Karpas-422 (cell line): ENCODE measurements around the gene EVA1A. TPM values are rescaled to one million over a fixed set of nuclear protein-coding genes. Genes with fewer than 3 reads are reported as not detected.

Experiments used
- DNase-seq: peaks from one replicate; pipeline ENCODE4 v3.0.0-alpha.2; 2015
- H2AFZ ChIP-seq: fragments of 200-600 bp; sonication (generic); 2 replicates; pipeline ENCODE4 v1.6.1; 2014; ENCODE audit warnings: antibody characterized with exemption, low read length, mixed read lengths
- H3K27ac ChIP-seq: fragments of 200-600 bp; sonication (generic); 2 replicates; pipeline ENCODE4 v1.5.1; 2014; ENCODE audit warnings: mild to moderate bottlenecking, low read length, moderate library complexity
- H3K27me3 ChIP-seq: fragments of 200-600 bp; sonication (generic); 2 replicates; pipeline ENCODE4 v1.6.1; 2014; ENCODE audit warnings: low read length, mixed read lengths
- H3K36me3 ChIP-seq: fragments of 200-600 bp; sonication (generic); 2 replicates; pipeline ENCODE4 v1.6.1; 2014; ENCODE audit warnings: low read length, mixed read lengths; ENCODE audit not compliant: insufficient read depth
- H3K4me1 ChIP-seq: fragments of 200-600 bp; sonication (generic); 2 replicates; pipeline ENCODE4 v1.6.1; 2014; ENCODE audit warnings: mild to moderate bottlenecking, low read length, mixed read lengths
- H3K4me2 ChIP-seq: fragments of 200-600 bp; sonication (generic); 2 replicates; pipeline ENCODE4 v1.6.1; 2014; ENCODE audit warnings: low read length, low read depth, mild to moderate bottlenecking; ENCODE audit not compliant: poor library complexity, severe bottlenecking
- H3K4me3 ChIP-seq: fragments of 200-600 bp; sonication (generic); 2 replicates; pipeline ENCODE4 v1.5.1; 2014; ENCODE audit warnings: mild to moderate bottlenecking, antibody characterized with exemption, low read length, mixed read lengths
- H3K79me2 ChIP-seq: fragments of 200-600 bp; sonication (generic); 2 replicates; pipeline ENCODE4 v1.6.1; 2014; ENCODE audit warnings: mild to moderate bottlenecking, low read length, mixed read lengths
- H3K9ac ChIP-seq: fragments of 200-600 bp; sonication (generic); 2 replicates; pipeline ENCODE4 v1.6.0; 2014; ENCODE audit warnings: low read length
- H3K9me2 ChIP-seq: fragments of 200-600 bp; sonication (generic), shearing (Covaris generic); replicated peaks from 2 replicates; pipeline ENCODE4 v1.6.0; 2014; ENCODE audit warnings: mild to moderate bottlenecking, low read length, moderate library complexity; ENCODE audit not compliant: insufficient read depth
- H3K9me3 ChIP-seq: fragments of 300-700, 200-600 bp; sonication (generic); 2 replicates; pipeline ENCODE4 v1.6.1; 2014; ENCODE audit warnings: low read length, mixed read lengths
- H4K20me1 ChIP-seq: fragments of 200-600 bp; sonication (generic); 2 replicates; pipeline ENCODE4 v1.6.1; 2014; ENCODE audit warnings: mild to moderate bottlenecking, antibody characterized with exemption, low read length, low read depth; ENCODE audit not compliant: insufficient read depth
- total RNA-seq: library from RNA; depleted of rRNA; stranded (reverse); fragments of >200 nt; shearing (Covaris generic); gene quantifications from 2 replicates; pipeline ENCODE4 v1.2.3, GENCODE V29; 2014; ENCODE audit warnings: low replicate concordance

The EVA1A gene
- total RNA-seq, 1 experiment from 2014 or later: not detected

DNA sequence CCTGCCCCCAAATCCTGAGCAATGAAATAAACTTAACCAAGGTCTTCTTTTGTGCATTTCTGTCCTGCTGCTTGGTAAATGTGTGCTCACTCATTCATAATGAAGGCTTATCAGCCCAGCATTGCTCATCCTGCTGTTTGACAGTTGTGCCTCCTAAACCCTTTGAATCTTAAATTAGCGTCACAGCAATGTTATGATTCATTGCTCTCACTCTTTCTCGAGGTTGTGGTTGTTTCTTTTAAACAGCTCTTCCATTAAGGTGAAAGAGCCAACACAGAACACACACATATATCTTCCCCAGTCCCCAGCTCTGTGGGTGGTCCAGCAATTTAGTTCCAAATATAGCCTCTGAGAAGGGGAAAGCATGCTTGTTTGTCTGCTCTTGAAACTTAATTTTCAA, 84.0 kb downstream of the EVA1A start:
- Histone ChIP-seq H3K27me3 (no peaks in the 10 kb centered on the region), H4K20me1 (no peaks in the 10 kb centered on the region), H3K4me3 (no peak overlapping the region), H3K36me3 (no peaks in the 10 kb centered on the region), H3K9ac (no peak overlapping the region), H3K9me3 (no peaks in the 10 kb centered on the region), H3K4me1 (no peaks in the 10 kb centered on the region), H3K79me2 (no peaks in the 10 kb centered on the region), H3K4me2 (no peak overlapping the region), H3K9me2 (no peaks in the 10 kb centered on the region), H2AFZ (no peak overlapping the region), H3K27ac (no peak overlapping the region)
- DNase-seq: no peak

DNA sequence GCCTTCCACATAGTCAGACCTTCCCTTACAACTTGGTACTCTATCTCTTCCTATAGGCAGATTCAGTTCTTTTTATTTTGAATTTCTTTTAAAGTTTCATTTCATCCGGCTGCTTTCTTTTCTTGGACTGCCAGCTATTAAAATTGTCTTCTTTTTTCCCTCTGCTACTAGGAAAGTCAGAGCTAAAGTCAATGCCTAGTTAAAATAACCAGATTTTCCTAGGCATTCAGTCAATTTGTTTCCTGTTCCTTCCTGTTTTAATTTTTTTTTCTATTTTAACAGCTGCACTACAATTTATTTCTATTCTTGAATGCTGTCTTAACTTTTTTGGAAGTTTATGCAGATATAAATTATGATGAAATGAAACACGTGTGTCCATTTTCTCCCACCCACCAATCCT, 84.8 kb downstream of the EVA1A start:
- no peak overlapping the region for H3K9ac ChIP-seq
- no peak overlapping the region for H2AFZ ChIP-seq
- no peak for DNase-seq
- H3K79me2 ChIP-seq: no peaks in the 10 kb centered on the region
- no peaks in the 10 kb centered on the region for H3K4me1 ChIP-seq
- no peak overlapping the region for H3K27ac ChIP-seq
- H3K9me3 ChIP-seq: no peaks in the 10 kb centered on the region
- H3K9me2 ChIP-seq: no peaks in the 10 kb centered on the region
- no peak overlapping the region for H3K4me3 ChIP-seq
- no peaks in the 10 kb centered on the region for H3K36me3 ChIP-seq
- no peak overlapping the region for H3K4me2 ChIP-seq
- no peaks in the 10 kb centered on the region for H4K20me1 ChIP-seq
- no peaks in the 10 kb centered on the region for H3K27me3 ChIP-seq

DNA sequence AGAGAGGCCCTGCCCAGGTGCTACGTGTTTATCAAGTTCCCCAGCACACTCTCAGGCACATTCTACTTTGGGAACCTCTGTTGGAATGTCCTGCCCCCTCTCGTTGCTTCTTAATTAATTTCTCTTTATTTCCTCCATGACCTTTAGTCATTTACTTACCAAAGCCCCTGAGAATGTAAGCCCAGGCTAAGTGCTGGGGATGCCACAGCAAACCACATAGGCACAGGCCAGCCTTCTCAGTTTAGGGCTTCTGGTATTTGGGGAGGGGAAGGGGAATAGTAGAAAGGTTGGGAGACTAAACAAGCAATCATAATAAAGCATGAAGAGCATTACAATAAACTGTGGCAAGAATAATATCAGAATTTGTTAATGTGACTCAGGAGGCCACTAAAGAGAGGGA, 85.7 kb downstream of the EVA1A start:
- Histone ChIP-seq H3K9me2 (no peaks in the 10 kb centered on the region), H3K4me1 (no peaks in the 10 kb centered on the region), H3K36me3 (no peaks in the 10 kb centered on the region), H3K27ac (no peak overlapping the region), H4K20me1 (no peaks in the 10 kb centered on the region), H3K9me3 (no peaks in the 10 kb centered on the region), H3K4me3 (no peak overlapping the region), H3K27me3 (no peaks in the 10 kb centered on the region), H3K79me2 (no peaks in the 10 kb centered on the region), H3K9ac (no peak overlapping the region), H2AFZ (no peak overlapping the region), H3K4me2 (no peak overlapping the region)
- DNase-seq: no peak

DNA sequence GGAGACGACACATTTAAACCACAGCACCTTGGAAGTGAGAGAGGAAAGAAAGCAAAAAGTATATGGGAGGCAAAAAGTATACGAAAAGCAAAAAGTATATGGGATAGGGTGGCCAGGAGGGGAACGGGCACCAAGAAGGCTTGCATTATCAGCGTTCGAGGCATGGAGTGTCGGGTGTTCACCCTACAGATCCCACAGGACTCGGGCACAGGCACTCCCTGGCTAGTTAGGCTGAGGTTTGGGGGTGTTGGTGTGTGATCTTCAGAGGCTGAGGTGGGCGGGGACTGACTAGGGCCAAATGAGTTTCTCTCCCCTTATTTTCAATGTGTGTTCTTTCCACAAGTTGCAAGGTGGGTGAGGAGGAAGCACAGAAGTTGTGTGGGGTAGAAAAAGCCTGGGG, 86.6 kb downstream of the EVA1A start:
- H3K4me2 ChIP-seq: no peak overlapping the region
- no peaks in the 10 kb centered on the region for H3K79me2 ChIP-seq
- no peaks in the 10 kb centered on the region for H3K27me3 ChIP-seq
- no peak overlapping the region for H3K9ac ChIP-seq
- H3K9me3 ChIP-seq: no peaks in the 10 kb centered on the region
- no peaks in the 10 kb centered on the region for H3K9me2 ChIP-seq
- H3K4me1 ChIP-seq: no peaks in the 10 kb centered on the region
- H2AFZ ChIP-seq: no peak overlapping the region
- H3K4me3 ChIP-seq: no peak overlapping the region
- H3K27ac ChIP-seq: no peak overlapping the region
- H4K20me1 ChIP-seq: no peaks in the 10 kb centered on the region
- H3K36me3 ChIP-seq: no peaks in the 10 kb centered on the region
- DNase-seq: no peak

DNA sequence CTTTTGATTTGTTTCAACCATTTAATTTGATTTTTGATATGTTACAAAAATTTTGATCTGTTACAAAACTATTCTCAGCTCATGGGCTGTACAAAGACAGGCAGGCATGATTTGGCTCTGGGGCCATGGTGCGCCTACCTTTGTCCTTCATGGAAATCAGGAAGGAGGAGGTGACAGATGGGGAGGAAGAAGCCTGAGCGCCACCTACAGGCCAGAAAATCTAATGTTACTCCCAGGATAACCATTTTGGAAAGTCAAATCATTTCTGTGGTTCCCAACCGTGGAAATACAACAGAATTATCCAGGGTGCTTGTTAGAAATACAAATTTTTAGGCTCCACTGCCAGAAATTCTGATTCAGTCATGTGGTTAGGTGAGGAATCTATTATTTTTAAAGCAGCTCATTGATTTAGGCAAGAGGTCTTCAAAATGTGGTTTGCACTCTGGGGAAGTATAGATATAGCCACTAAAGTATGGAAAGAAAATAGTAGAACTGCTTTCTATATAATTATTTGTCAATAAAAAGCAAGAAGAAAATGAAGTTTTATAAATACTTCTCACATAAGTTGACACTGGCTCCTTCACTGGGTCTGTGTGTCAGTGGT, 93.9 kb downstream of the EVA1A start:
- Histone ChIP-seq H3K9ac (no peak overlapping the region), H2AFZ (no peak overlapping the region), H3K27ac (no peak overlapping the region), H3K4me1 (peaks cover 21% of the 10 kb centered on the region), H3K79me2 (no peaks in the 10 kb centered on the region), H3K9me2 (no peaks in the 10 kb centered on the region), H3K4me3 (no peak overlapping the region), H3K27me3 (0 out of 2 replicates have a peak, but pooled peaks cover 2% of the 10 kb centered on the region), H3K4me2 (no peak overlapping the region), H4K20me1 (no peaks in the 10 kb centered on the region), H3K9me3 (no peaks in the 10 kb centered on the region), H3K36me3 (no peaks in the 10 kb centered on the region)
- peak; percentile 84 for DNase-seq

DNA sequence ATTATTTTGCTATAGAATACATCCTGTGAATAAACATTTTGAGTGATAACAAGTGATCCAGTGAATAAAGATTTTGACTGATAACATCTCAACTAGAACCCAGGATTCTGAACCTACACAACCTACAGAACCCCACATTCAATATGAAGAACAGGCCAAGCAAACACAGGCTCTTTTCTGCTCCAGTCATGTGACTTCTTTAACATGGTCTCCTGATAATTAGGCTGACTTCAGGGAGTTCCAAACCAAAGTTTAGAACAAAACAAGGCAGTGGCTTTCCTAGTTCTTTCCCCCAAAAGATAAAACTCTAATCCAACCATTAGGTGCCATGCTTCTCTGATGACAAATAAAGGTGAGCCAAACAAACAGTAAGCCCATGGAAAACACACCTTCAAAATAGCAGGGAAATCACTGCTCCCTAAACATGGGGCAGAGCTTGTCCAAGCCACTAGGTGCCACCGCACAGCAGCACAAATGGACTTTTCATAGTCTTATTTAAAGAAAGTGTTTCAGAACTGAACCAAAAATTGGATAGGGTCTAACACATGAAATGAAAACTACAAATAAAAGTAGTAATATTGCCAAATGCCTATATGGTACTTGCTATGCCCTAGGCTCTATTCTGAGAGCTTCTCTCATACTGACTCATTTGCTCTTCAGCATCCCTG, 95.3 kb downstream of the EVA1A start:
- DNase-seq: no peak
- no peak overlapping the region for H3K9ac ChIP-seq
- no peaks in the 10 kb centered on the region for H3K79me2 ChIP-seq
- no peak overlapping the region for H3K4me2 ChIP-seq
- H3K27me3 ChIP-seq: 0 out of 2 replicates have a peak, but pooled peaks cover 2% of the 10 kb centered on the region
- no peak overlapping the region for H3K4me3 ChIP-seq
- peaks cover 21% of the 10 kb centered on the region for H3K4me1 ChIP-seq
- H4K20me1 ChIP-seq: no peaks in the 10 kb centered on the region
- no peaks in the 10 kb centered on the region for H3K36me3 ChIP-seq
- H3K9me3 ChIP-seq: no peaks in the 10 kb centered on the region
- H3K27ac ChIP-seq: no peak overlapping the region
- no peaks in the 10 kb centered on the region for H3K9me2 ChIP-seq
- peak overlapping the region; percentile 2; the same call in 1 of the 2 replicates for H2AFZ ChIP-seq

DNA sequence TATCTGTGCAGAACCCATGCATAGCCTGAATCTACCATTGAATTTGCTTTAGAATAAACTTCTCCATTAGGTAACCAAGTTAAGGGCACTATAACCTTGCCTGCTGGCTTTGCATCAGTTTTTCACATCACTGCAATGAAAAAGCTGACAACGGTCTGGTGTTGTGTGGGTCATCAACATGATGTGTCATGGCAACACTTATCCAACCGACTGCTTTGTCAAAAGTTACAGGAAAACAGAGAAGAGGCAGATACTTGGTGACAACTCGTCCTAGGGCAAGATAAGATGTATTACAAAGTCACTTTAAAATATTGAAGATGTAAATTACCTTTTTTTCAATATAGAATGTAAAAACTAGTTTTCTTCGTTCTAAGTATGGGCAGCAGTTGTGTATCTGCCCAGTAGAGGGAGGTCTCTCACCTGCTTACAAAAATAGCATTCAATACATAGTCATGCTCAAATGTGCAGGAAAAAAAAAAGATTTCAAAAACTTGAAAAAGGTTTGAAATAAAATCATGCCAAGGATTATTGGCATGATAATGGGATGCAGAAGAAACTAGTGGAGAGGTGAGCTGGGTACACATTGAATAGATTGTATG, 96.3 kb downstream of the EVA1A start:
- H3K4me1 ChIP-seq: peaks cover 21% of the 10 kb centered on the region
- no peaks in the 10 kb centered on the region for H3K9me3 ChIP-seq
- no peak overlapping the region for H3K27ac ChIP-seq
- H3K9me2 ChIP-seq: no peaks in the 10 kb centered on the region
- no peaks in the 10 kb centered on the region for H3K79me2 ChIP-seq
- H3K27me3 ChIP-seq: 0 out of 2 replicates have a peak, but pooled peaks cover 2% of the 10 kb centered on the region
- H3K36me3 ChIP-seq: no peaks in the 10 kb centered on the region
- H3K4me3 ChIP-seq: no peak overlapping the region
- no peak overlapping the region for H3K4me2 ChIP-seq
- H4K20me1 ChIP-seq: no peaks in the 10 kb centered on the region
- H2AFZ ChIP-seq: peak overlapping the region; percentile 2; the same call in 1 of the 2 replicates
- DNase-seq: peak; percentile 74
- no peak overlapping the region for H3K9ac ChIP-seq

DNA sequence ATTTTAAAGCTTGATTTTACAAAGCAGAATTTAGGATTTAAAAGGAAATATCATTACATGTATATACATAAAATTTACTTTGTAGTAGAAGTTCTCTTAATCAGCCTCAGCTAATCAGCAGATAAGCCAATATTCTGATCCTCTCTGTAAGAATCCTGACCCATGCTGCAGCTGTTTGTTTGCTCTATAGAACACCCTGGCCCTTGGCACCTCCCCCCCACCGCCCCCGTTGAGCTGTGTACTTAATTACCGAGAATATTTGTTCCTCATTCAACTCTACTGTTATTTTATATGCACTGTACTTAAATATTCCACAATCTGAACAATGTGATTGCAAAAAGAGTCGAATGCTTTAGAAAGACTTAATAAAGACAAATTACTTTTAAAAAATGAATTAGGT, 98.0 kb downstream of the EVA1A start:
- no peaks in the 10 kb centered on the region for H3K27me3 ChIP-seq
- no peak overlapping the region for H3K4me3 ChIP-seq
- H3K9ac ChIP-seq: no peak overlapping the region
- H3K4me2 ChIP-seq: no peak overlapping the region
- H3K36me3 ChIP-seq: no peaks in the 10 kb centered on the region
- H2AFZ ChIP-seq: no peak overlapping the region
- no peaks in the 10 kb centered on the region for H3K9me2 ChIP-seq
- DNase-seq: no peak
- no peaks in the 10 kb centered on the region for H4K20me1 ChIP-seq
- H3K9me3 ChIP-seq: no peaks in the 10 kb centered on the region
- peaks cover 21% of the 10 kb centered on the region for H3K4me1 ChIP-seq
- H3K27ac ChIP-seq: no peak overlapping the region
- H3K79me2 ChIP-seq: no peaks in the 10 kb centered on the region
